Left hindlimb (tissue), 1 donor: ENCODE results near the gene SLC25A24.
"Not testable (repeated sequence)": the region's sequence is repeated elsewhere in the genome, so short reads cannot be mapped to it uniquely, and the experiment has no call there.

ENCODE experiments used
- DNase-seq: peaks from one replicate; pipeline ENCODE4 v3.0.0-alpha.2; 2018

The SLC25A24 gene

DNA sequence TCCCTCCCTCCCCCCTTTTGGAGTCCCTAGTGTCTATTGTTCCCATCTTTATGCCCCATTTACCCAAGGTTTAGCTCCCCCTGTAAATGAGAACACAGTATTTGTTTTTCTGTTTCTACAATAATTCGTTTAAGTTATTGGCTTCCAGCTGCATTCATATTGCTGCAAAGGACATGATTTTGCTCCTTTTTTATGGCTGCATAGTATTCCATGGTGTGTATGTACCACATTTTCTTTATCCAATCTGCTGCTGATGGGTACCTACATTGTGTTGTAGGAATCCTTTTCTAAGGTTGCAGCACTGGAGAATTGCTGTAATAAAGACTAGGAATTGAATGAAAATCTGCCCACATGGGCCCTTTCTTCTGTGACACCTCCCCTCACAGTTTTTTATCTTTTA is 6.8 kb downstream of the SLC25A24 start:
- no peak for DNase-seq

DNA sequence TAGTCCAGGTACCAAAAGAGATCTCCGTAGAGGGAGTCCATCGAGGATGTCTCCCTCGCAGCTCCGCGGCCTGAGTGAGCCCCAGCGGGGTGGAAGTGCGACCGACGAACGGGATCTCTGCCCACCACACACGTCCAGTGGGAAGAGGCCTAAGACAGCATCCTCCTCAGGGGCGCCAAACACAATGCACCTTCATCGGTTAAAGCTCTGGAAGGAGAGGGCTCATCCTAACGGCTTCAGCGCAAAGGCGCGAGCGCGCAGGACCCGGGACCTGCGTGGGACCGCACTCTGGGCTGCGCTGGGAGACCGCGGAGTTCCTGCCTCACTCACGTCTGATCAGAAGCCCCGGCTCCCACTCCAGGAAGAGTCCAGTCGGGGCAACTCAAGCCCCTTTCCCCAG is 7.6 kb downstream of the SLC25A24 start:
- DNase-seq = no peak

DNA sequence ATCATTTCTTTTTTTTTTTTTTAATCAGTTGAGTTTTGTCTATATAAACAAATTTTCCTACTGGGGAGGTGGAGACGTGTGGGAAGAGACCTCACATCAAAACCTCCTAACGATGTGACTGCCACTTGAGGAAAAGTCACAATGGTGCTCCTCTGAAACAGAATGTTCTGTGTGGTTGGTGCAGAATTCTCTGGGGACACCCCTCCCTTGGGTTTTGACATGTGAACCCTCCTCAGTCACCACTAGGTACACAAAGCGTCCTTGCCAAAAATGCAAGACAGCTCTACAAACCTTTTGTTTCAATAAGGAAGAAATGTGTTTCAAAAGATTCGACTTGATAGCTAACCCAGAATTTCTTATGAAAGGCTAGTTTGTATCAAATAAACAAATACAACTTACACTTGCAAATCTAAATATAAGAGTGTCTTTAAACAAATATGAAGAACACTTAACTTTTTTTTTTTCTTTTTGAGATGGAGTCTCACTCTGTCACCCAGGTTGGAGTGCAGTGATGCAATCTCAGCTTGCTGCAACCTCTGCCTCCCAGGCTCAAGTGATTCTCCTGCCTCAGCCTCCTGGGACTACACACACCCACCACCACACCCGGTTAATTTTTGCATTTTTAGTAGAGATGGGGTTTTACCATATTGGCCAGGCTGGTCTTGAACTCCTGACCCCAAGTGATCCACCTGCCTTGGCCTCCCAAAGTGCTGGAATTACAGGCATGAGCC is 9.3 kb downstream of the SLC25A24 start:
- DNase-seq = no peak

DNA sequence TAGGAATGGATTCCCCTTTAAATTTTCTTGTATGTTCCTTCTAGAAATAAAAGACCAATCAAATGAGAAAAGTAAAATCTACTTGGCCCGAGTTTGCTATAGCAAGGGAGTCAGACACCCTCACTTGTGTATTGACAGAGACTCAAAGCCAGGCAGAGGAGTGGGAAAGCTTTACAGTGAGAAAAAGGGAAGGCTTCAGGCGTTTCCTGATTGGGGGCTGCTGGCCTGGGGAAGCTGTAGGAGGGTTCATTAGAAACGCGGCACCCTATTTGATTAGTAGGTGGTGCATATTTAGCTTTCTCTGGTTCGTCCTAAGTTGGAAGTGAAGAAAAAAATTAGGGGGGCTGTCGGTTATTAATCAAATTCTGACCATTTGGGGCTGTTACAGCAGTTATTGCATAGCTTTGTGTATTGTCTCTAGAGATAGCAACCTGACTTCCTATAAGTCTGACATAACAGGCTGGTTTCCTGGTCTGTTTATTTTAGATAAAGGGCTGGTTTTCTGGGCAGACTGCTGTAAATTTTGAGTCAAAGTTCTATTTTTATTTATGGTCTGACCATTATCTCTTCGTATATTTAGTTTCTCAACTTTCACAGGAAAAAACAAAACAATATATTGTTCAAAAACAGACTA is 10.0 kb downstream of the SLC25A24 start:
- DNase-seq = no peak

DNA sequence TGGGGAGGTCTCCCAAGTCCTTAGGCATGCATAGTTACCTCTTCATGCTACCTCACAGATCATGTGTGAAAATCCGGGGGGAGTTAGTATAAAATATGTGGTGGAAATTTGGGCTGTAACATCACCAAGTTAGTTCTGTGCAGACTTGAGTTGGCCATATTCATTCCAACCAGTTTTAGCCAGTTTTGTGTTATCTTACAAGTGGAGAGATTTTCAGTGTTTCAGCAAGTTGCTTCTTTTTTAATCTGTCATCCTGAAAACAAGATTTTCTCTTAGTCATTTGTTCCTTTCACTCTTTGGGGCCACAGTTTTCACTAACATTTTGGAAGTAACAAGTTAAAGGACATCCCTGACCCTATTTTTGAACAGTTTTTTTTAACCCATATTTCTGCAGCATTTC is 11.3 kb downstream of the SLC25A24 start:
- DNase-seq = no peak

DNA sequence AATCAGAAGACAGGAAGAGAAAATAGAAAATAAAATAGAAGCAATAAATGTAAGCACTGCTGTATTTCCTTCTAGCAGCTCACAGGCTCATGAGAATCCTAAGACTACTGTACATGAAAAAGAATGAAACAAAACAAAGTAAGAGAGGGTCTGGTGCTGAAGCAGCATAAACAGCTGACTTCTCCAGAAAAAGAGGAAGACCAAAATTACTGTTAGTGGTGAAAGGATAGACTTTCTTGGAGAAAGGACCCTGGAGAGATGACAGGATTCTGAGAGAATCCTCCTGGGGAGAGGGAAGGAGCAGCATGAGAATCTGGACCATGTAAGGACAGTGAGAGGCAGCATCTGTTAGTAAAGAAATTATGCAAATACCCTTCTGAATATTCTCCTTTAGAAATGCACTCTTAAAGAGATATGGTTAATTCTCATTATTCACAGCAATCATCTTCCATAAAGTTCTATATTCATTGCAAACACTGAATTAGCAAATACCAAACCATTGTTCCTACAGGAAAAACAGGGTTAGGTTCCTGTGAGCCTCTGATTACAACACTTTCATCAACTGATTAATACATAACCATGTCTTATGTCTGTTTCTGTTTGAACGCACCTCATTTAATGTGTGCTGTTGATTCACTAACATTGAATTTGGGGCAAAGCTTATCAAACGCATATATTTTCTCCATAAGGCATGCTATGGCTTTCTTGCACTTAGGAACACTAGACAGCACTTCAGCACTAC is 17.0 kb downstream of the SLC25A24 start:
- no peak for DNase-seq

DNA sequence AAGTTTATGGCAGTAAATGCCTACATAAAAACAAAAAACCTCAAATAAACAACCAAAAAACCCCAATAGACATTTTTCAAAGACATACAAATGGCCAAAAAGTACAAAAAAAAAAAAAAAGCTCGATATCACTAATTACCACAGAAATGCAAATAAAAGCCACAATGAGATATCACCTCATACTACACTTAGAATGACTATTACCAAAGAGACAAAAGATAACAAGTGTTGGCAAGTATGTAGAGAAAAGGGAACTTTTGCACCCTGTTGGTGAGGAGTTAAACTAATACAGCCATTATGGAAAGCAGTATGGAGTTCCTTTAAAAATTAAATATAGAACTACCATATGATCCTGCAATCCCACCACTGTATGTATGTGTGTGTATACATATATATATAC is 21.1 kb downstream of the SLC25A24 start:
- DNase-seq = no peak

DNA sequence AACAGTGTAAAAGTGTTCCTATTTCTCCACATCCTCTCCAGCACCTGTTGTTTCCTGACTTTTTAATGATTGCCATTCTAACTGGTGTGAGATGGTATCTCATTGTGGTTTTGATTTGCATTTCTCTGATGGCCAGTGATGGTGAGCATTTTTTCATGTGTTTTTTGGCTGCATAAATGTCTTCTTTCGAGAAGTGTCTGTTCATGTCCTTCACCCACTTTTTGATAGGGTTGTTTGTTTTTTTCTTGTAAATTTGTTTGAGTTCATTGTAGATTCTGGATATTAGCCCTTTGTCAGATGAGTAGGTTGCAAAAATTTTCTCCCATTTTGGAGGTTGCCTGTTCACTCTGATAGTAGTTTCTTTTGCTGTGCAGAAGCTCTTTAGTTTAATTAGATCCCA is 37.7 kb downstream of the SLC25A24 start:
- DNase-seq = not testable (repeated sequence)

DNA sequence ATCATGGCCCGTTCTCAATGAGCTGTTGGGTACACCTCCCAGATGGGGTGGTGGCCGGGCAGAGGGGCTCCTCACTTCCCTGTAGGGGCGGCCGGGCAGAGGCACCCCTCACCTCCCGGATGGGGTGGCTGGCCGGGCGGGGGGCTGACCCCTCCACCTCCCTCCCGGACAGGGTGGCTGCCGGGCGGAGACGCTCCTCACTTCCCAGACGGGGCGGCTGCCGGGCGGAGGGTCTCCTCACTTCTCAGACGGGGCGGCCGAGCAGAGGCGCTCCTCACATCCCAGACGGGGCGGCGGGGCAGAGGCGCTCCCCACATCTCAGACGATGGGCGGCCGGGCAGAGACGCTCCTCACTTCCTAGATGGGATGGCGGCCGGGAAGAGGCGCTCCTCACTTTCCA is 40.2 kb downstream of the SLC25A24 start:
- DNase-seq = not testable (repeated sequence)

DNA sequence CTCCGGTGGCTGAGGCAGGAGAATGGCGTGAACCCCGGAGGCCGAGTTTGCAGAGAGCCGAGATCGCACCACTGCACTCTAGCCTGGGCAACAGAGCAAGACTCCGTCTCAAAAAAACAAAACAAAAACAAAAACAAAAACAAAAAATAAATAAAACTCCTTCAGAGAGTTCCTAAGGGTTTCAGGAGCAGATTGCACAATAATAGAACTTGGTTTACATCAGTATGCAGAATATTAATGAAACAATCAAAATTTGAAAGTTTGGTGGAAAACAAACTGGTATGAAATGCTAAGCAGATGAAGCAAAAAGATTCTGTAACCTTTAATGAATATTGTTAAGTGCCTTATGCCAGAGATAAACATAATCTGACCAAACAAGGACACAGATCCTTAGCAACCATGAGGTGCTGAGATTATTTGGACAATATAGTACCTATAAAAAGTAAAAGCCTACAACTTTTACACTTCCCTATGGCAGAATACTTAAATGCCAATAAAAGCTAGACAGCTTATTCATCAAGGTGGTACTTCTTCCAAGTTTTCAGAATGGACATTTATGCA is 41.2 kb downstream of the SLC25A24 start:
- DNase-seq = no peak

DNA sequence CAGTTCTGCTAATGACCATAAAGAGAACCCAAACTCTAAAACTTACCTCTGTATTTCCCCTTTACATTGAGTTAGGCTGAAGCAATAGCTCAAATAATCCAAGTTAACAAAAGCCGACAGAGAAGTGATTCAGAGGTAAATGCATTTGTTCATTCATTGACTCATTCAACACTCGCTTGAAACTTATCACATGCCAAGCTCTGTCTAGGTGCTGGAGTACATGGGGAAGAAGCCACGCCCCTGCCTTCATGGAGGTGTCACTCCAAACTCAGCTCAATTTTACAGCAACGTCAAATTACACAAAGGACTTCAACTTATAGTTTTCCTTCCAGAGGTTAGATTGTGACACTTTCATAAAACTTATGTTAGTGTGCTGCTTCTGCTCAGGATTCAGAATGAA is 45.8 kb downstream of the SLC25A24 start:
- DNase-seq = no peak

DNA sequence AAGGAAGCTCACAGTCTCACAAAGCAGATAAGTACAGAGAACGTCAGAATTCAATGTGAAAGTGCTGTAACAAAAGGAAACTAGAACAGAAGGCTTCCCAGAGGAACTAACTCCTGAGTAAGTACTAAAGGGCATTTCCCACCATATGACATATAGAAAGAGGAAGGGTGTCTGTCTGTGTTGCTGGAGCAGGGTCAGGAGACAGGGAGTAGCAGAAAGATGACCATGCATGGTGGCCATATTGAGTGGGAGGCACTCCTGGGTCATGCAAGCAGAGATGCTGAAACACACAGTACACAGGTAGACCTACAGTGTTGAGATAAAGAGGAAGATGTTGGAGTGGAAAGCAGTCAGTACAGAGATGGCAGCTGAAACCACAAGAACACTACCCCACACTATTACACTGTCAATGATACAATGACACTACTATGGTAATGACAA is 47.3 kb downstream of the SLC25A24 start:
- no peak for DNase-seq

DNA sequence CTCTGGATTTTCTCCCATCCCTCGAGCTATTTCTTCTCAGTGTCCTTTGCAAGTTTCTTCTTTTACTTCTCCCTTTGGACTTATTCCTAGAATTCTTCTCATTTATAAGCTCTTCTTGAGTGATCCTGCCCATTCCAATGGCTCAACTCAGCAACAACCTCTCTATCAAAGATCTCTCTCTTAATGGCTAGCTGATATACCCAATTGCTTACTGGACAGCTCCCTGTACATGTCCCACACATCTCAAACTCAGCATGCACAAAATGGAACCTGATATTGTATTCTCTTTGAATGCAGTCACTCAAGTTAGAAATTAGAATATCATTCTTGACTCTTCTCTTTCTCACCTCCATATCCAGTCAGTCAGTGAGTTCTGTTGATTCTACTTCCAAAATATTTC is 48.6 kb downstream of the SLC25A24 start:
- no peak for DNase-seq

DNA sequence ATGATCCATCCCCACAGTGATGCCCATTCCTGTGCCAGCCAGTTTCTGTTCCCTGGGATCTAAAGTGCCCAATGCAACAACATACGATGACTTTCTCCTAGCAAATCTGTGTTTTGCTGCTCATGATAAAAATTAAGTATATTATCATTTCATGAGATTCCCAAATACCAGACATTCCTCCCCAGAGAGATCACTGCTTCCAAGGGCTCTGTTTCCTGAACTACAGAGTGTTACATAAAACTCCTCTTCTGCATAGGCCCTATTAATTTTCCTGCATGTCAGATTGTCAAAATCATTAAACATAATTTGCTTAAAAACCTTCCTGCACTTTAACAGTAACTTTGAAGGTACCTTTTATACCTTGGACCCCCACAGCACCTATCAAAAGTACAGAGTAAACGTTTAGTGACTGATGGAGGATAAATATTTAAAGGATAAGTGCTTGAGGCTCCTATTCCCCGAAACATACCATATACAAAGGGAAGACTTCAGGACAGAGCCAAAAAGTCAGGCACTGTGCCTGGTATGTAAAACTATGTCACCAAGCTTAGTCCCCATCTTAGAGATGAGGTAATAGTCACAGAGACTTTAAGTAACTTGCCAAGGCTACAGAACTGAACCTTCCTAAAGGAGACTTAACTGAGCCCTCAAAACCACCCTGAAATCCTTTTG is 50.2 kb downstream of the SLC25A24 start:
- no peak for DNase-seq

DNA sequence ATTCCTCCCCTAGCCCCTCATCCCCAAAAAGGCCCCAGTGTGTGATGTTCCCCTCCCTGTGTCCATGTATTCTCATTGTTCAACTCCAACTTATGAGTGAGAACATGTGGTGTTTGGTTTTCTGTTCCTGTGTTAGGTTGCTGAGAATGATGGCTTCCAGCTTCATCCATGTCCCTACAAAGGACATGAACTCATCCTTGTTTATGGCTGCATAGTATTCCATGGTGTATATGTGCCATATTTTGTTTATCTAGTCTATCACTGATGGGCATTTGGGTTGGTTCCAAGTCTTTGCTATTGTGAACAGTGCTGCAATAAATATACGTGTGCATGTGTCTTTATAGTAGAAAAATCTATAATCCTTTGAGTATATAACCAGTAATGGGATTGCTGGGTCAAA is 55.6 kb downstream of the SLC25A24 start:
- not testable (repeated sequence) for DNase-seq

DNA sequence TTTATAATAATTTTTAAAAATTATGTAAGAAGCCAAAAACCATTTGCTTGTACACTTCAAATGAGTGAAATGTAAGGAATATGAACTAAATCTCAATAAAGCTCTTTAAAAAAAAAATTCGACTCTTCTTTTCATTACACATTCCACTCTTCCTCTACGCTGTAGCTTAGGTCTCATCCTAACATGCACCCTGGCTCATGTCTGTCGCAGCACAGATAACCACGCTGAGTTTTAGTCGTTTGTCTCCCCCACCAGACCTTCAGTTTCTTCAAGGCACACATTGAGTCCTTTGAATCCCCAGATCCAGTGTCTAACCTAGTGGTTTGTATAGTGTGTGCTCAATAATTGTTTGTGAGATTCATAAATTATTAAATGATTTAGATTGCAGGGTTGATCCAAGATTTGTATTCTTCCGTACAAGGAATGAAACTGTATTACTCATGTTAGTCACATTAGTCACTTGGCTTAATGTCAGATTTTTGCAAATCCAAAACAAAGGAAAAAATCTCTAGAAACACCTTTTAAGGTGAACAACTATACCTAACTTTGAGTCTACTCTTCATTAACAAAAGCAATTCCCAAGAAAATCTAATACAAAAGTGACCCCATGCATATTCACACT is 57.3 kb downstream of the SLC25A24 start:
- no peak for DNase-seq

DNA sequence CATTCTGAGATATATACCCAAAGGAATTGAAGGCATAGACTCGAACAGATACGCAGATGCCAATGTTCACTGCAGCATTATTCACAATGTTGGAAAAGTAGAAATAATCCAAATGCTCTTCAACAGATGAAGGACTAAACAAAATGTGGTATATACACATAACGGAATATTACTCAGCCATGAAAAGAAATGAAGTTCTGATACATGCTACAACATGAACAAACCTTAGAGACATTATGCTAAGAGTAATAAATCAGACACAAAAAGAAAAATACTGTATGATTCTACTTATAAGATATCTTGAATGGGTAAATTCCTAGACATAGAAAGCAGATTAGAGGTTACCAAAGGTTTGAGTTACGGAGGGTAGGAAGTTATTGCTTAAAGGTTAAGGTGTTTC is 57.9 kb downstream of the SLC25A24 start:
- no peak for DNase-seq

DNA sequence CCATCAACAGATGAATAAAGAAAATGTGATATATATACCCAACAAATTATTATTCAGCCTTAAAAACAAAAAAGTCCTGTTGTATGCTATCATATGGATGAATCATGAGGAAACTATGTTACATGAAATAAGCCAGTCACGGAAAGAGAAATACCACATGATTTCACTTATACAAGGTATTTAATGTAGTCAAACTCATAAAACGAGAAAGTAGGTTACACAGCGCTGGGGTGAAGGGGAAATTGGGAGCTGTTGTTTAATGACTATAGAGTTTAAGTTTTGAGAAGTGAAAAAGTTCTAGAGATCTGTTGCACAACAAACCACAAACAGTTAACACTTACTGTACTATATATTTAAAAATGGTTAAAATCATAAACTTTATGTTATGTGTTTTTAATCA is 58.5 kb downstream of the SLC25A24 start:
- no peak for DNase-seq

DNA sequence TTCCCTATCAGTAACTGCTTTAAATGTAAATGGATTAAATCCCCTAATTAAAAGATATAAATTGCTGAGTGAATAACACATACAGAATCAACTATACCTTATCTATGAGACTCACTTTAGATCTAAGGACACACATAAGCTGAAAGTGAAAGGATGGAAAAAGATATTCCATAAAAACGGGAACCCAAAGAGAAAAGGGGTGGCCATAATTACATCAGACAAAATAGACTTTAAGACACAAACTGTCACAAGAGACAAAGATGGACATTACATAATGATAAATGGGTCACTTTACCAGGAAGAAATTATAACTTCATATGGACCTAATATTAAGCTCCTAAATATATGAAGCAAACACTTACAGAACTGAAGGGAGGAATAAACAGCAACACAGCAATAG is 59.2 kb downstream of the SLC25A24 start:
- no peak for DNase-seq

DNA sequence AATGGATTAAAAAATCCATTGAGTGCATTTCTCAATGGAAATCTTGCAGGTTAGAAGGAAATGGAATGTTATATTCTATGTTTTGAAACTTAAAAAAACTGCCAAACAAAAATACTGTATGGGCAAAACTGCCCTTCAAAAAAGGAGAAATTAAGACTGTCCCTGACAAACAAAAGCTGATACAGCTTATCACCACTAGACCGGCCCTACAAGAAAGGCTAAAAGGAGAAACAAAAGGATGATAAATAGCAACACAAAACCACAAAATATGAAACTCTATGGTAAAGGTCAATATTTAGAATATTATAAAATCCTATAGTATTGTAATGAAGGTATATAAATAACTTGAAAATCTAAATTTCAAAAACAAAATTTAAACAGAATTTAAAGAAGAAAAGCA is 60.0 kb downstream of the SLC25A24 start:
- DNase-seq = no peak

DNA sequence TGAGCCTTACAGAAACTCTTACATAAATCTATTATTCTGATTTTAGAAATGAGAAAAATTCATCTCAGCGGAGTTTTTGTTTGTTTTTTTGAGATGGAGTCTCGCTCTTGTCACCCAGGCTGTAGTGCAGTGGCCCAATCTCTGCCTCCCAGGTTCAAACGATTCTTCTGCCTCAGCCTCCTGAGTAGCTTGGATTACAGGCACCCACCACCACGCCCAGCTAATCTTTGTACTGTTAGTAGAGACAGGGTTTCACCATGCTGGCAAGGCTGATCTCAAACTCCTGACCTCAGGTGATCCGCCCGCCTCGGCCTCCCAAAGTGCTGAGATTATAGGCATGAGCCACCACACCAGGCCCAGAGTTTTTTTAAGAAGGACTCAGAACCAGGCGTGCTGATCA is 60.6 kb downstream of the SLC25A24 start:
- not testable (repeated sequence) for DNase-seq

DNA sequence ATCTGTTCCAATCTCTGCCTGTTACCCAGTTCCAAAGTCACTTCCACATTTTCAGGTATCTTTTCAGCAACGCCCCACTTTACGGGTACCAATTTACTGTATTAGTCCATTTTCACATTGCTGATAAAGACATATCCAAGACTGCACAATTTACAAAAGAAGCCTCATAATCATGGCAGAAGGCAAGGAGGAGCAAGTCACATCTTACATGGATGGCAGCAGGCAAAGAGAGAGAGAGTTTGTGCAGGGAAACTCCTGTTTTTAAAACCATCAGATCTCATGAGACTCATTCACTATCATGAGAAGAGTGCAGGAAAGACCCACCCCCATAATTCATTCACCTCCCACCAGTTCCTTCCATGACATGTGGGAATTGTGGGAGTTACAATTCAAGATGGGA is 67.0 kb downstream of the SLC25A24 start:
- not testable (repeated sequence) for DNase-seq

DNA sequence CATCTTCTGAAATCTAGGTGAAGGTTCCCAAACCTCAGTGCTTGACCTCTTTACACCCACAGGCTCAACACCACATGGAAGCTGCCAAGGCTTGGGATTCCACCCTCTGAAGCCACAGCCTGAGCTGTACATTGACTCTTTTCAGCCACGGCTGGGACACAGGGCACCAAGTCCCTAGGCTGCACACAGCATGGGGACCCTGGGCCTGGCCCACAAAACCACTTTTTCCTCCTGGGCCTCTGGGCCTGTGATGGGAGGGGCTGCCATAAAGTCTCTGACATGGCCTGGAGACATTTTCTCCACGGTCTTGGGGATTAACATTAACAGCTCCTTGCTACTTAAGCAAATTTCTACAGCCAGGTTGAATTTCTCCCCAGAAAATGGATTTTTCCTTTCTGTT is 67.8 kb downstream of the SLC25A24 start:
- not testable (repeated sequence) for DNase-seq
